Stimulated activated CD8-positive, alpha-beta memory T cell treated with anti-CD3 and anti-CD28 coated beads, Interleukin-7, amount 100 ng/mL, for 48 hours (primary cell): Measurements from ENCODE around the gene CORO2B.
A peak's percentile ranks its signal among the peaks of the same experiment; 100 is the strongest.

ENCODE experiments used
- DNase-seq, 2 donors: peaks; one replicate each; pipeline ENCODE4 v3.0.0-alpha.2; 2020; ENCODE audit warnings: low read depth in 1 of 2; ENCODE audit errors: extremely low read depth in 1 of 2

CORO2B gene

DNA sequence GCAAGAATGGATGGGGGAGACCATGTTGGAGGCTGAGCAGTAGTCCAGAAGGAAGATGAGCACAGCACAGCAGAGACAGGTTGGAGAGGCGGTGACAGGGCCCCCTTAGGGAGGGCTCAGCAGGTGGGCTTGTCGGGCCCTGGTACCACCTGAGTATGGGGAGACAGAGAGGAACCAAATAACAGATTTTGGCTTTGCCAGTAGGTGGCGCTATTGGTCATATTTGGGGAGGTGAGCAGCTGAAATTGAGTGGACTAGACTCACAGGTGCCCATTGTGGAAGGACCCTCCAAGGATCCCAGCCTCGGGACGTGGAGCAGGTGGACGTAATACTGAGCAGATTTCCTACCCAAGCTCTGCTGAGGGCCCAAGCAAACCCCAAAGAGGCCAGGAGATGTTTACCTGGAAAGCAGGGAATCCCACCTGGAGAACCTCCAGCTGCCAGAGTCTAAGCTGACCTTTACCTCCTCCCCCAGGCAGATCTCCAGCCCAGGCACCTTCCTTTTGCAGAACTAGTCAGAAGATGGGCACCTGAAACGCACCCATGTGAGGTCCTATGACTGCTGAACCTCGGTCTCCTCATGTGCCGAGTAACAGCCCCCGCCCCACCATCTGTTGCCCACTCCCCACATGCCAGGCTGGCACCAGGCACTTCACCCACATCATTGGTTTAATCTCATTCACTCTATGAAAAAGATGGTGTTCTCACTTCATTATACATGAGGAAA lies 24.6 kb upstream of the CORO2B start:
- DNase-seq = peak in 1 of 2 donors; percentile 58

DNA sequence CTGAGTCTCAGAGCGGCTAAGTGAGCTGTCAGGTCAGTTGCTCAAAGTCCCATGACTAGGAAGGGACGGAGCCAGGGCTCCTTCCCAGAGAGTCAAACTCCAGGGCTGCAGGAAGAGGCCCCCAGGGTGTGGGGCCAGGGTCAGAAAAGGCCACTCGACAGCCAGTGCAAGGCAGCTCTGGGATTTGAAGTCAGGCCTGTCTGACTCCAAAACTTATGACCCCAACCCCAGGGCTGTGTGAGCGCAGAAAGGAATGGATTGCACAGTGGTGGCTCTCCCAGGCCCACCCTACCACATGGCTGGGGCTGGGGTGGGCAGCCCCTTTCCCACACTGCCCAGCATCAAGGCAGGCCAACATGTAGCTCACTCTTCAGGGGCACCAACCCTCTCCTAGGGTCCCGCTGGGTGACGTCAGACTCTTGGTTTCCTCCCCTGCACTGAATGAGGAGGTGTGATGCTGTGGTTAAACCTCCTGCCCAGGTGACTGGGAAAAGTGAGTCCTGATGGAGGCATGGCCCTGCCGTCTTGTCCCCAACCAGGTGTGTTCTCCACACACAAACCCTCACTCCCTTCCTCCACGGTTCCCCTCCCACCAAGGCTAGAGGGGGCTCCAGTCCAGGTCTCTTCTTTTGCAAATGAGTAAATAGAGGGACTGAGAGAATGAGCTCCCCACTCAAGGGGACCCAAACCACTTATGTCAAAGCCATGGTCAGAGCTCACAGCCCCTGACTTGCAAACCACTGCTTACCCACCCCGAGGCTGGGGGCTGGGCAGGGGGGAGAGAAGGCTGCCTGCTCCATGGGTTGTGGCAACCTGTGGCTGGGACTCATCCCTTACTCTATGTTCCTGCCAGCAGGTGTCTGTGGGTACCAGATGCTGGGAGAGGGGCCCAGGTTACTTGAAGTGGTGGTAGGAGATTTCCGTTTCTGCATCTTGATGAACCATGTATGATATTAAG lies 23.8 kb upstream of the CORO2B start:
- DNase-seq = no peak

DNA sequence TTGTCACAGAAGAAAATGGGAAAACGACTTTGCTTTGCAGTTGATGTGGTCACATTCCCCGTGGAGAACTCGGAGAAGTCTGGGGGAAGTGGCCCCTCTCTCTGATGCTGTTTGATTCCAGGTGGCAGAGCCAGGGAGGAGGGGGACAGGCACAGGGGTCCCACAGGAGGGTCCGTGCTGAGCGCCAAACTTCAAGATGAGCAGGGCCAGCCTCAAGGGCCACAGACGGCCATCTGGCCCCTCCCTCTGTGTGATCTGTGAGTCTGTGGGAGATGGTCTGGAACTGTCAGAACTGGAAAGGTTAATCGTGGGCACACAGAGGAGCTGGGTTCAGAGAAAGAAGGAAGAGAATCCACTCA lies 23.1 kb upstream of the CORO2B start:
- DNase-seq = no peak

DNA sequence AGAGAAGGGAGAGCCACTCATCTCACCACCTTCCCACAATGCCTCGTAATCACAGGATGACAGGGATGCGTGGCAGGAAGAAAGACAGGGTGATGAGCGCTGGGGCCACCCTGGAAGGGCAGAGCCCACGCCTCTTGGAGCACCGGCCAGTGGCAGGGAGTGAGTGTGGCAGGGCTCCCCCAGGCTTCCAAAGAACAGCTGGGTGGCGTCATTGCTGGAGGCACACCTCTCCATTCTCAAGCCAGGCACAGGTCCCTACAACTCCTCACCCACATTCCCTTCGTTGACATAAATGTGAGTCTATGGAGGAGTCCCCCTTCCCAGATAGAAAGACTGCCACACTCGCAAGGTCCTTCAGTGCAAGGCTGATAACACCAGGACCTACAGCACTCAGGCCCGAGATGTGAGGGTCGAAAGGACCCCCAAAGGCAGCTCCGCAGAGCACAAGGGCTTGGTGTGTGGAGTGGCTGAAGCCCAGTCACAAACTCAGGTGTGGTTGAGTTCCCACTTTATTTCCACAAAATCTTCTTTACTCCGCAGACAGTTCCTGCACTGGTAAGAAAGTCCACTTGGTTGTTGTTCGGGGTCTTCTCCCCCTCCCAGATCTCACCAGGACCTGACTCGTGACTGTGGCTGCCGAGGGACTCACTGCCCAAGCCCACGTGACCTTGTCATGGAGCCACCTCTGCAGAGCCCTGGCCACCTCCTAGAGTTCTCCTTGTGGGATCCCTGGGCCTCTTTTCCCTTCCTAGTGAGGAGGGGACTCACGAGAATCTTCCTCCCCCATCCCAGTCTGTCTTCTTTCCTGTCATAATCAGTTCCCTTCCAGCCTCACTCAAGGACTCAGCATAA lies 22.4 kb upstream of the CORO2B start:
- DNase-seq = no peak

DNA sequence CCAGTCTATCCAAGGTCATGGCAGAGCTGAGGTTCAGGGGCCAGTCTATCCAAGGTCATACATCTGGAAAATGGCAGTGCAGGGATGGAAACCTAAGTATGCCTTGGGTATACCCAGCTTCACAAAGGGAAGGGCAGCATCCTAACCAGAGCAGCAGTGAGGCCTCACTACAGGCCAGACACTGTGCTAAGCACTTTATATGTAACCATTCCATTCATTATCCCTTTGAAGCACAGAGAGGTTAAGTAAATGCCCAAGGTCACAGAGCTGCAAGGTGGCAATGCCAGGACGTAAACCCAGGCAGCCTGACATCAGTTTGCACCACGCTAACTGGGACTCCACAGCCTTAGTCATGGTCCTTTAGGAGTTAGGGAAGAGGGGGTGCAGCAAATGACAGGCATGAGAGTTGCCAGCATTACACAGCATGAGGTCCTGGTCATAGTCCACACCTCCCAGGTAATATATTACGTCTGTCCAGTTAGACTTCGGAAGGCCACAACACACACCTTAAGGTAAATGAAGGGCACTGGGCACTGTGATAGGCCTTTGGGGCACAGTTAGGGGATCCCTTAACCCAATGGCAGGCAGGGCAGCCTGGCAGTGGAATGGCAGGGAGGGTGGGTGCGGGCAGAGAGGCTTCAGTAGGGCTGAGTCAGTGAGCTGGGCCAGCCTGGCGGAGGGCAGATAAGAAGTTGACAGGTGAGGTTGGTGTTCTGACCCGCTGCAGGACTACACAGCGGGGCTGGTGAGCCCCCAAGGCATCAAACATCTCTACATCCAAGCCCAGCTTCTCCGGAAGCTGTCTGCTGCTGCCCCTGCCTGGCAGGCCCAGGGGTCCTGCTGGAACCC lies 21.1 kb upstream of the CORO2B start:
- no peak for DNase-seq

DNA sequence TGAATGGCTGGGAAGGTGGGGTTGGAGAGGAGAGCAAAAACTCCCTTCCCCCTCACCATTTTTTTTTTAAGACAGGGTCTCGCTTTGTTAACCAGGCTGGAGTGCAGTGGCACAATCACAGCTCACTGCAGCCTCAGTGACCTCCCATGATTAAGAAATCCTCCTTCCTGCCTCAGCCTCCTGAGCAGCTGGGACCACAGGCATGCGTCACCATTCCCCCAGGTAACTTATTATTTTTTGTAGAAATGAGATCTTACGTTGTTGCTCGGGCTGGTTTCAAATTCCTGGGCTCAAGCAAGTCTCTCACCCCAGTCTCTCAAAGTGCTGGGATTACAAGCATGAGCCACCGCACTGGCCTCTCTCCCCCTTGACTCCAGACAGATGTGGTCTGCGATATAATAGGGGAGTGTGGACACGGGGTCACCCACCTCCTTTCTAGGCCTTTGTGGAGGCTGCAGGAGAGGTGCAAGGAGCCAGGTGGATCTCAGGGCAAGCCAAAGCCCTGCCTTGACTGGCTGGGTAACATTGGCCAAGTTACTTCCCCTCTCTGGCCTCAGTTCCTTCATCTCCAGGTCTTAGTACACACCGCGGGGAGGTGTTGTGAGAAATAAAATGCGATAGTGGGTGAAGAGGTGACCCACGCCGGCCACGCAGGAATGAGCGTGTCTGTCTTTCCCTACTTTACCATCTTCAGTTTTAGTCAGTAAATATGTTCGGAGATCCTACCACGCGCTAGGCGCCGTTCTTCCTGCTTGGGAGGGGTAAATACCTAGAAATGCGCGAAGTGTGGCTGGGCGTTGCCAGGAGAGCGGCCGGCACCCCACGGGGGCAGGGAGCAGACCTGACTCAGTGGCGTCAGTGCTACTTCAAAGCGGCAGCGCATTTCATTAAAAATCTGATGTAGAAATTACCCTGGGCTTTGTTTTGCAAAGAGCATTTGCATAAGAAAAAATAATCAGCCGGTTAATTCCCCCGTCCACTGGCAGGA lies 20.2 kb upstream of the CORO2B start:
- DNase-seq = no peak

DNA sequence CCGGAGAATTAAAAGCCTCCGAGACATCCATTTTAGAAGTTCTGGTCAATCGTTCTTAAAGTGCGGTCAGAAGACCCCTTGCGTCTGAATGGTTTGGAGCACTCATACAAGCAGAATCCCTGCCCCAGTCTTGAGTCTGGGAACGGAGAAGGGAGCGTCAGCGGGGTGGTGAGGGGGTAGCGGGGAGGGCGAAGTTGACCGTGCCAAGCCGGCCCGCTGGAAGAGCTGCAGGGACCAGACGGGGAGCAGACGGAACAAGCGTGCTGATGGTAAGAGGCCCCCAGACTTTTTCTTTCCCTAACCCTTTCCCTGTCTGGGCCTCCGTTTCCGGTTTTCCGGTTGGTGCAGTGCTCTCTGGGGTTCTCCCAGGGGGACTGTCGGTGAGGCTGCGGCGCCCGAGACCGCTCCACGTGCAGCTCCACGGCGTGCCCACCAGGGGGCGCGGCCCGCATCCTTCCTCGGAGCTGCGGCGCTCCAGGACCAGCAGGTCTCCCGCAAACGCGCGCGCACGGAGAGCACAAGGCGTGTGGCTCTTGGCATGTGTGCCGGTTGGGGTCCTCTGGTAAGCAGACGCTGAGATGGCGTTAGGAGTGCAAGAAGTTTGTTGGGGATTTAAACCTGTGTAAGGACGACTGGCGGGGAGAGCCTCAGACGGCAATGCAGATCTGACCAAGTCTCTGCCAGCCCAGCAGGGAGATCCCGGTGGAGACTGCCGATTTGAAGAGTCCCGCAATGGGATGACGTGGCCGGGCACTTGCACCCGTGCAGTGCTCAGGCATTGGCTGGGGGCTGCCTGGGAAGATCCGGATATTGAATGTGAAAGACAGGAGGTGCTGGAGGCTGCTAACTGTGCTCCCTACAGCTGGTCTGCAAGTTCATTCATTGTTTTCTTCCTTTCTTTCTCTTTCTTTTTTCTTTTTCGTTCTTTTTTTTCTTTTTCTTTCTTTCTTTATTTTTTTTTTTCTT lies 19.2 kb upstream of the CORO2B start:
- peak; percentile 39 to 45 for DNase-seq

DNA sequence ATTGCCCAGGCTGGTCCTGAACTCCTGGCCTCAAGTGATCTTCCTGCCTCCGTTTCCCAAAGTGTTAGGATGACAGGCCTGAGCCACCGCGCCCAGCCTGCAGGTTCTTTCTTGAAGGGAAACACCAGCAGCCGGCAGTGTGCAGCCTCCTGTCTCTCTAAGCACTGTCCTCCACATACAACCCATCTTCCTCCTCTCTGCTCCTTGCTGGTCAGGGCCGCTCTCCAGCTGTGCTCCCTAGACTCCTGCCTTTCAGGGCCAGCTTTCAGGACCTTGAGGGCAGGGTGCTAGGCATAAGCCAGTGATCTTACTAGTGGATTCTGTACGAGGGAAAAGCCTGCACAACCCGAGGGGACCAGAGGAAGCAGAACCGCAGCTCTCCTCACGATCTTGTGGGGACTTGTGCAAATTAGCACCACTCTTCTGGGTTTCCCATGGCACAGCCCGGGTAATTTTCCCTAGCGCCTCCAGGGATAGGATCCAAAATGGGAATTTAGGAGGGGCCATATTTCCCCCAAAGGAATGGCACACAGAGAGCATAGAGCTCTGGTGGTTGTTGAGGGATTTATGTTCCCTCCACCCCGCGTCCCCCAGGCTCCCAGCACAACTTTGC lies 18.2 kb upstream of the CORO2B start:
- DNase-seq = no peak

DNA sequence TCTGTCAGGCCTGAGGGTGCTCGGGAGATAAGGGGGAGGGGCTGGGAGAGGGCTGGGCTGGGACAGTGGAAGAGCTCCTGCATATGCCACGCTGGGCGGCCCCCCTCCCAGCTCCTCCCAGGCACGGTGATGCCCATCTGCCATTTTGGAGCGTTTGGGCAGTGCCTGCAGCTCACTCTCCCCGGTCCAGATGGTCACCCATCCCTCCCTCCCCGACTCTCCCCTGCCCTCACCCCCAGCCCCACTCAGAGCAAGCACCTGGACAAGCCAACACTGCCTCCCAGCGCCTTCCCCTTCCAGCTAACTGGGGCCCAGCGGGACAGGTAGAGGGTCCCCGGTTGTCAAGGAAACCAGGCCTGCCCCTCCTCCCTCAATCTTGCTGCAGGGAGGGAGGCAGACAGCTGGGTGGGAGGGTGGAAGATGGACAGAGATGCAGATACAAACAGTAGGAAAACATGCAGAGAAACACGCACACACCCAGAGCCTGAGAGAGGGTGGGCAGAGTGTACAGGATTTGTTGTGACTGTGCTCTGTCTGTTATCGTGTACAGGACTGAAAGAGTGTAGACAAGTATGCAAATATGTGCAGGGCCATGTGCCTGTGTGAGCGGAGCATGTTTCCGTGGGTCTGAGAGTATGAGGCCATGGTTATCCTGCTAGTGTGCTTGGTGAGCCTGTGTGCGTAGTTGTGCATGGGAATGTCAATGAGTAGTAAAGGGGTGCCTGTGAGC lies 17.5 kb upstream of the CORO2B start:
- no peak for DNase-seq

DNA sequence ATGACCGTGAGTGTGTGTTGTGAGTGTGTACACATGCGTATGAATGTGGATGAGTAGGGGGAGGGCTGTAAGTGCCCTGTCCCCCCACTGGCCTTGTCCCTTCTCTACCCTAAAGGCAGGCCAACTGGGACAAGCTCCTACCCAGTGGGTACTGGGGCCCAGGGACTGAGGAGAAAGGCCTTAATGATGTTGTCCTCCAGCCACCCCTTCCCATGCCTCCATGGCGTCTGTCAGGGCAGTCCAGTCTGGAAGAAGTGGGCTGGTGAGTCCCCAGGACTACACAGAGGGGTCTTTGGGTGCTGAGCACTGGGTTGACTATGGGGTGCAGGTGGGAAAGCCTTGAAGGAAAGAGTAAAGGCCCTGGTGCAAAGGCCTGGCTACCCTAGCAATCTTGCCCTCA lies 16.9 kb upstream of the CORO2B start:
- no peak for DNase-seq

DNA sequence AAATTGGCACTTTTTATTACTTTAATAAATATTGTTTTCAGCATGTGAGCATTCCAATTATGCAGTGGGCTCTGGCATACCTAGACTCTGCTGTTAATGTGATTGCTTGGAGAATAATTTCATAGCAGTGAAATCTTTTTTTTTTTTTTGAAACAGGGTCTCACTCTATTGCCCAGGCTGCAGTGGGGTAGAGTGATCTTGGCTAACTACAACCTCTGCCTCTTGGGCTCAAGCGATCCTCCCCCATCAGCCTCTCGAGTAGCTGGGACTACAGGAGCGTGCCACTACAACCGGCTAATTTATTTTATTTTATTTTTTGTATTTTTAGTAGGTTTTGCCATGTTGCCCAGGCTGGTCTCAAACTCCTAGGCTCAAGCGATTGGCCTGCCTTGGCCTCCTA lies 14.6 kb upstream of the CORO2B start:
- DNase-seq = no peak

DNA sequence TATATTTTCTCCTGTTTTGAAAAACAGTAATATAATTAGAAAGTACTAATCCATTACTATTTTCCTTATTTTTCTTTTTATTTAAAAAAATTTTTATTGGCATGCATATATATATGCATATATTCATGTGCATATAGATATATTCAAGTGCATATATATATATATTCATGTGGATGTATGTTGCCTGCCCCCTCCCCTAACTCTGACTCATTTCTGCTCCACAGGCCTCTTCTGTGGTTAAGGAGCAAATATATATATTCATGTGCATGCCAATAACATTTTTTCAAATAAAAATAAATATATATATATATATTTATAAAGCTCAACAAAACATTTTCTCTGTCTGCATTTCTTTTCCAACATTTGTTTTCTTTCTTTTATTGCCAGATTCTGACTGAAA lies 13.6 kb upstream of the CORO2B start:
- no peak for DNase-seq

DNA sequence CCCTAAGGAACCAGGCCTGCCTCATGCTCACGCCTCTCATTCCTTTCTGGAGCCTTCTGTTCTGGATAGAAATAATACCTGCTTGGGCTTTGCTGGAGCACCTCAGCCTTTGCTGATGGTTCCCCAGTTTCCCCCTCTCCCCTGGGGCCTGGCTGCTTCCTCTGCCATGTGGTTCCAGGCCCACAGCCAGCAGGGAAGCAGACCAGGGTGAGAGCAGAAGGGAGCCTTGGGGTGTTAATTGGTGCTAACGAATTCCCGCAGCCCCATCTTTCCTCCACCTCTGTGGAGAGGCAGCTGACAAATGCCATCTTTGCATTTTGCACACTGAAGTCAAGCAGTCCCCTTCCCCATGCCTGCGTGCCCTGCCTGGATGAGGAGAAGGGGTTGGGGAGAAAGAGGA lies 13.1 kb upstream of the CORO2B start:
- no peak for DNase-seq

DNA sequence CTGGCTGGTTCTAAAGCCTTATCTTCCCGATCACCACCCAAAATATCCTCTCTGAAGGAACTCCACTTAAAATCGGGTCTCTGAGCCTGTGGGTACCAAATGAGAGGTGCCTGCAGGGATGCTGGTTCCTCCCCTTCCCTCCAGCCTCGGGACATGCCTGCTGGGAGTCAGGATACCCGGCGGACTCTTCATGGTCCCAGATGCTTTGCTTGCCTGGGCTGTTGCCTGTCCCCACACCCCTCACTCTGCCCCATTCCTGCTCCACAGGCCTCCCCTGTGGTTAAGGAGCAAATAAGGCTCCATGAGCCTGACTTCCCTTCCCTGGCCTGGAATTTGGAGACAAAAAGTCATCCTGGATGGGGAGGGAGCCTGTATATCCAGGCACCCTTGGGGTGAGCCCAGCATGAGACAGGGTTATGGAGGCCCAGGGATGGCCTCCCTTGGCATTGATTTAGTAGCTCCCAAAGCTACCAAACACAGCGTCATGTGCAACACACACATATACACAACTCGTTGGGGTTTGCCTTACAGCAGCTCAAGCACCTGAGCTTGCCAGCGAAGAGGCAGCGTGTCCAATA lies 12.3 kb upstream of the CORO2B start:
- no peak for DNase-seq

DNA sequence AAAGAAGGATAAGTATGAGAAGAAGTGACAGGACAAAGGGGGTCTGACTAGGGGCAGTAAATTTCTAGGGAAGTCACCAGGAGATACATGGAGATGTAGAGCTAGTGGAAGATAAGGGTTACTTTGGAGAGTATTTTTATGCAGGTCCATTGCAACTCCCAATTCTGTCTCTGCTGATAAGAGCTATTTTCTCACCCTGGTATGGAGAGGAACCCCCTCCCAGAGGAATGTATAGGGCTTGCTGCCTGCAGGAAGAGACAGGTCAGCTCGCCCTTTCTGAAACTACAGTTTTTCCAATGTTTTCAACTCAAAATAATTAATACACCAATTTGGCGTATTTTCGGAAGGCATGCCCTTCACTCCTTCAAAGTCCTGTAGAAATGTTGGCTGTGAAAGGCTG lies 11.4 kb upstream of the CORO2B start:
- no peak for DNase-seq

DNA sequence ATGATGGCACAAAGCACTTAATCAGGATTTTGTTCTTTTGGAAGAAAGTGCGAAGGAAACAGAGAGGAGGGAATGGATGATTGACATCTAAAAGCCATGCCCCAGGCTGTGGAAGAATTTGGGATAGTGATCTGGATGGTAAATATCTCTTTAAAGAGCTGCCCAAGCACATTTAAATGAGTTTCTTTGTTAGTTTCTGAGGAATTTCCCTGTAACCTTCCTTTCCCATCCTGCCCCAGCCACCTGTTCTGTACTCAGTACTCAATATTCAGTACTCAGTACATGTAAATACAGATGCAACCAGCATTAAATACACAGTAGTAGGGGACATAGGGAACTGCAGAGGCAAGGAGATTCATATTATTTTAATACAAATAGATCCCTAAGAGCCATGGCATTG lies 7.8 kb upstream of the CORO2B start:
- no peak for DNase-seq

DNA sequence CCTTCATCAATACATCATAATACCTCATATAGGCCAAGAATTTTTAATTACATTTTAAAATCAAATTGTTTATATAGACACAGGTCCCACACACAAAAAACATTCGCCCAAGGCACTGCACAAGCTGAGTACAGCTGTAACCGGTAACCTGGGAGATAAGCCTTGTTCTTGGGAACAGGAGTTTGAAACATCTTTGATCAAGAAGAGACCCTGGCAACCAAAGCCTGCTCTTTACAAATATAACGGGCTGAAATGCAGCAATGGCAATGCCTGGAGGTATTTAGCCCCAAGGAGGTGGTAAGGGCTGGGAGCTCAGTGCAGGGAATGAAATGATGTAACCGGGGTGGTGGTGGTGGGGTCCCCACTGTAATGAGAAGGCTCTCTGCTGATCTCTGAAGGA lies 7.2 kb upstream of the CORO2B start:
- DNase-seq = no peak
